Measurements from ENCODE around the gene ARL6IP6.
"Not testable (repeated sequence)": the region's sequence is repeated elsewhere in the genome, so short reads cannot be mapped to it uniquely, and the experiment has no call there.

Gene ARL6IP6

DNA sequence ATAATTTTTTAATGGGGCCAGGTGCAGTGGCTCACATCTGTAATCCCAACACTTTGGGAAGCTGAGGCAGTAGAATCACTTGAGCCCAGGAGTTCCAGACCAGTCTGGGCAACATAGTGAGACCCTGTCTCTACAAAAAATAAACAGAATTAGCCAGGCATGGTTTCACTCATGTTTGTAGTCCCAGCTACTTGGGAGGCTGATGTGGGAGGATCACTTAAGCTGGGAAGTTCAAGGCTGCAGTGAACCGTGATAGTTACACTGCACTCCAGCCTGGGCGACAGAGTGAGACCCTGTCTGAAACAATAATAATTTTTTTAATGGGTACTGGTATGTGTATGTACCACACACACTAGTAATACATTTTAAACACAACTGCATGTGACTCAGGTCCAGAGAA, 2.4 kb downstream of the ARL6IP6 start:
- no peak for DNase-seq

DNA sequence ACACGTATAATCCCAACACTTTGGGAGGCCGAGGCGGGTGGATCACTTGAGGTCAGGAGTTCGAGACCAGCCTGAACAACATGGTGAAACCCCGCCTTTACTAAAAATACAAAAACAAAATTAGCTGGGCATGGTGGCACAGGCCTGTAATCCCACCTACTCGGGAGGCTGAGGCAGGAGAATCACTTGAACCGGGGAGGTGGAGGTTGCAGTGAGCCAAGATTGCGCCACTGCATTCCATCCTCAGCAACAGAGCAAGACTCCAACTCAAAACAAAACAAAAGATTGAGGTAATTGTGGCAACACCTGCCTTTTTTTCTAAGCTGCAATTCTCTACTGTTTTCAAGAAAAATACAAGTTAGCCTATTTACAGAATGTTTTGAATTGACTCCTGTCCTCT, 4.2 kb downstream of the ARL6IP6 start:
- not testable (repeated sequence) for DNase-seq

DNA sequence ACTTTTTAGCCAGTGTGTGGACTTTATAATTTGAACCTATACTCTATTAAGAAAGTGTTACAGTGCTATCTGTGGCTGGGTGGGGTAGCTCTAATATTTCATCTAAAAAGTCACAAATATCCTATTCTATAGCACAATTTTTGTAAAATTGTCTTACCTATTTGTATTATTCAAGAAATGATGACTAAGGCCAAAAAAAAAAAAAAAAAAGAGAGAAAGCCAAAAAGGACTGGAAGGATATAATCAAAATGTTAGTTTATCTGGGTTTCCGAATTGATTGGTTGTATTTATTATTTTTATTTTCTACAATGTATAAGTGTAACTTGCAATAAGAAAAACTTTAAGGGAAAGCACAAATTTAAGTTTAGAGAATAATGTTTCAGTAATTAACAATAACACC, 5.5 kb downstream of the ARL6IP6 start:
- no peak for DNase-seq

DNA sequence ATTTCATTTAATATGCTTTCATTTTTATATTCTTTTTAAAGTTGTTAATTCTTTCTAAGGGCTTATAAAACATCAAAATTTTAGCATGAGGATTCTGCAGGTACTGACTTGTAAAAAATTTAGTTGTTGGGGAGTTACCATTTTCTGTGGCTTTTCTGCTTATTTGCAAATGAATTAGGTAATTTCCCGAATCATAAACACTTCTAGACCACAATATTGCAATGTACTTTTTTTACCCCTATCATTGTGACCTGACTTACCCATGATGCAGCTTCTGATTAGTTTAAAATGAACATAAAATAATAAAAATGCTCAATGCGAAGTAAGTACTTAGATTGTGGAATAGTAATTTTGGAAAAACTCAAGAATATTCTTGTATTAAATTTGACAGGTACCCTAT, 11.4 kb downstream of the ARL6IP6 start:
- DNase-seq, result no peak

DNA sequence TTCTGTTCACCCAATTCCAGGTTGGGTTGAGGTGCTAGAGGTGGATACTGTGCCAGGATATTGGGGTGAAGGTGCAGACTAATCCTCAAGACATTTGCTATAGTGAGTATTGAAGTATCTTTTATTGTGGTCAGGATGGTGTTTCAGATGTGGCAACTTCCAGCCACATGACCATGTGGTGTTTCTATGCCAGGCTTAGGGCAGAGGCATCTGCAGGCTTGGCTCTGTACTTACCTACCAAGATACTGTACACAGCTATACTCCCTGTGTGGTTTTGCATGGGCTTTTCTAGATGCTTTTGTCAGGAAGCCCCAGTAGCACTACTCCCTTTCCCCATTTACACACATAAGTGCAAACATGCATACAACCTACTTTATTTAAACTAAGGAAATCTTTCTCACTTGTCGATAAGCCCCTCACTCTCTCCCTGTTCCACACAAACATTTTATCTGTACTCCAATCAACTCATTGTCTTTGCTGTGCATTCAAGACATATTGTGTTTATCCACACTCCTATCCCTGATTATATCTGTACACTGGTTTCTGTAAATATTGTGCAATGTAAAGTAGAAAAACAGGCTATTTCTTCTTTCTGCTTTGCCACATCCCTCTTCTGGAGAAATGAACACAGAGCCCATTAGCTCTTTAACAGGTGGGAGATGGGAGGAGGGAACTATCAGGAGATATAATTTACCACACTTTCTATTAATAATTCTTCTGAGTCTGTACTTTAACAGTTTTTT, 12.3 kb downstream of the ARL6IP6 start:
- no peak for DNase-seq

DNA sequence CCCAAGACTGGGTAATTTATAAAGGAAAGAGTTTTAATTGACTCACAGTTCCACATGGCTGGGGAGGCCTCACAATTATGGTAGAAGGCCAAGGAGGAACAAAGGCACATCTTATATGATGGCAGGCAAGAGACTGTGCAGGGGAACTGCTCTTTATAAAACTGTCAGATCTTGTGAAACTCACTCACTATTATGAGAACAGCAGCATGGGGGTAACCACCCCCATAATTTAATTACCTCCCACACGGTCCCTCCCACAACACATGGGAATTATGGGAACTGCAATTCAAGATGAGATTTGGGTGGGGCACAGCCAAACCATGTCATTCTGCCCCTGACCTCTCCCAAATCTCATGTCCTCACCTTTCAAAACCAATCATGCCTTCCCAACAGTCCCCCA, 19.1 kb downstream of the ARL6IP6 start:
- not testable (repeated sequence) for DNase-seq

DNA sequence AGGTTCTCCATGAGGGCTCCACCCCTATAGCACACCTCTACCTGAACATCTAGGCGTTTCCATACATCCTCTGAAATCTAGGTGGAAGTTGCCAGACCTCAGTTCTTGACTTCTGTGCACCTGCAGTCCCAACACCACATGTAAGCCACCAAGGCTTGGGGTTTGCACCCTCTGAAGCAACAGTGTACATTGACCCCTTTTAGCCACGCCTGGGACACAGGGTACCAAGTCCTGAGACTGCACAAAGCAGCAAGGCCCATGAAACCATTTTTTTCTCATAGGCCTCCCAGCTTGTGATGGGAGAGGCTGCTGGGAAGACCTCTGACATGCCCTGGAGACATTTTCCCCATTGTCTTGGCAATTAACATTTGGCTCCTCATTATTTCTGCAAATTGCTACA, 20.0 kb downstream of the ARL6IP6 start:
- no peak for DNase-seq

DNA sequence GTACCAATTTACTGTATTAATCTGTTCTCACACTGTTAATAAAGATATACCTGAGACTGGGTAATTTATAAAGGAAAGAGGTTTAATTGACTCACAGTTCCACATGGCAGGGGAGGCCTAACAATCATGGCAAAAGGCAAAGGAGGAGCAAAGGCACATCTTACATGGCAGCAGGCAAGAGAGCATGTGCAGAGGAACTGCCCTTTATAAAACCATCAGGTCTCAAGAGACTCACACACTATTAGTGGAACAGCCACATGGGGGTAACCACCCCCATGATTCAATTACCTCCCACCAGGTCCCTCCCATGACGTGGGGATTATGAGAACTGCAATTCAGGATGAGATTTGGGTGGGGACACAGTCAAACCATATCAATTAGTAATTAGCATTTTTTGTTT, 21.3 kb downstream of the ARL6IP6 start:
- not testable (repeated sequence) for DNase-seq

DNA sequence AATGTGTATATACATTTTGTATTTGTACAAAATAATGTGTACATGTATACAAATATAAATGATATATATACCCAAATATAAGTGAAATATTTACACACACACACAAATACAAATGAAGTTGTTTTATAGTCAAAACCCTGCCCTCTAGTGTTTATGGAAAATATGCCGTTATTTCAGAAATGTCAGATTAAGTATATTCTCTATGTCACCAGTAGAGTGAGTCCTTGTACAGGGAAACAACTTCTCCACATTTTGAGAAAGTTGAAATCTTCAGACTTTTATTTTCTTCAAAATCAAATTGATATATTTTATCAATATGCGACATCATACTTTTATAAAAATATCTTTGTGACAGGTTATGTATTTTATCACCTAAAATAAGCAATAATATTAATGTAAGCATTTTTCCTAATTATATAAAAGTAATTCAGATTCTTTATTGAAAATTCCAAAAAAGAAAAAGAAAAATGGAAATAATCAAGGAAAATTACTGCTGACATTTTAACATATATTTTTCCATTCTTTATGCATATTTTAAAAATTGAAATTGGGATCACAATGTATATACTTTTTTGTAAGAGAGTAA, 22.4 kb downstream of the ARL6IP6 start:
- peak in 1 of 56 donors; percentile 11 for DNase-seq

DNA sequence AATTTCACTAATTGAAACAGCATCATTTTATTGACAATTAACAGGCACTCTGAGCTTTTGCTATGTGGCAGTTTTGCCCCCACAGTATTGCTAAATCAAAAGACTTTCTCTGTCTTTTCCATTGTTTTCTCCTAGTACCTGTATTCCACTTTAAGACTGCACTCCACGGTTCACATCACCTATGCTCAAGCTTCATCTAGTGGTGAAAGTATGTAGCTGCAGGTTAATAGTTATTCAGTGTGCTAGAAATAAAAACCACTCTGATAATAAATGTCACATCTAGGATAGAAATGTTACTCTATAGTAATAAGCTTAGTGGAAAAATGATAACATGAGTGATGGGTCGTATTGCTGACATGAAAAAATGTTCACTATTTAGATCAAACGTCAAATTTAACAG, 24.6 kb downstream of the ARL6IP6 start:
- DNase-seq, result no peak

GRCh38 chr2:152747751-152748150, 29.3 kb downstream of the ARL6IP6 start:
- DNase-seq, result not testable (repeated sequence)

DNA sequence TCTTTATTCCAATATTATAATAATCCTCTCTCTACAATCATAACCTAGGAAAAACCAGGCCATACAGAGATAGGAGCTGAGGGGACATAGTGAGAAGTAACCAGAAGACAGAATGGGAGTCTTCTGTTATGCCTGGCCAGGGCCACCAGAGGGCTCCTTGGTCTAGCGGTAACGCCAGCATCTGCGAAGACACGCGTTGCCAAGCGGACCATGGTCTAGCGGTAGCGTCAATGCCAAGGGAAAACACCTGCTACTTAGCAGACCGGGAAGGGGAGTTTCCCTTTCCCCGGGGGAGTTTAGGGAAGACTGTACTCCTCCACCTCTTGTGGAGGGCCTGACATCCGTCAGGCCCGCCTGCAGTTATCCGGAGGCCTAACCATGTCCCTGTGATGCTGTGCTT, 36.6 kb downstream of the ARL6IP6 start:
- no peak for DNase-seq

DNA sequence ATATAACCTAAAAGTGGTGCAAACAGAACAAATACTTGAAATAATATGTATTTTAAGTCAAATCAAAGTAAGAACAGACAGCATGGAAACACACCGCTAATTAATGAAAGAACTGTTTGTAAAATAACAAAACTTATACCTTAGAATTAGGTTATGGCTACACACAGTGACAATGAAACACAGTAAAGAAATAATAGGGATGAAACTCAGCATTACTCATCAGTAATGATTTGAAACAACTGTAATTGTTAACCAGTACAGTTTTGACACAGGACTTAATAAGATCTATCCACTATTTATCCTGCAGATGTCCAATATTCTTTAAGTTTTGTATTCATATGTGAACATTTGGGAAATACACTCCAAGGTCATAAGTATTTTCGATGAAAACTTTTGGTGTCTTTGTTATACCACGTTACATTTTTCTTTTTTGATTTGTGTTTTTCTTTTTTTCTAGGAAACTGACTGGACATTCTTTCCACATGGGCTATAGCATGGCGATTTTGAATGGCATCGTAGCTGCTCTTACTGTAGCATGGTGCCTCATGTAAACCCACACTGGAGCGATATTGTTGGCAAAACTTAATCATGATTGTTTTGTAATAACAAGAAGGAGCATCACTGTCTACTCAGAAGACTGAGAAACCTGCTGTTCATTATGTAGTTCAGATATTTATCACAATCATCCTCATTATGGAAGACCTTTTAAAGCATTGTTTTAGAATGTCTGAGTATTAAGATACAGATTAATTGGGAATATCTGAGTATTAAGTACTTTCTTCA, 41.1 kb downstream of the ARL6IP6 start:
- no peak for DNase-seq

- no peak for DNase-seq
Measured at GRCh38 chr2:152761214-152761613, 42.8 kb downstream of the ARL6IP6 start.

DNA sequence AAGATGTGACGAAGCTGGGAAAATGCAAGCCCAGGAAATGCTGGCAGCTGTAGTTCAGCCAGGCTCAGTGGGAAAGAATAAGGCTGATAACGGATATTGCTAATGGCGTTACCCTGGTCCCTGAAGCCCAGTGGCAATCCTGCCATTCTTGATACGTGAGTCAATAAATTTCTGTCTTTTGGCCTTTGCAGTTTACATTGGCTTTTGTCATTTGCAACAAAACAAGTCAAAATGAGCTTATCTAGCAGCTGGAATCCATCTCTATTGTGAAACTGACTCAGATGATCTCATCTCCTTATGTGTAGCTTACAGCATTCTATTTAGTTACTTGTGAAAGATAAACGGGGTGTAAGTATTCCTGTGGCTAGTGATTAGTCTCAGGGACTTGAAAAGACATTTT, 43.8 kb downstream of the ARL6IP6 start:
- DNase-seq, result no peak

DNA sequence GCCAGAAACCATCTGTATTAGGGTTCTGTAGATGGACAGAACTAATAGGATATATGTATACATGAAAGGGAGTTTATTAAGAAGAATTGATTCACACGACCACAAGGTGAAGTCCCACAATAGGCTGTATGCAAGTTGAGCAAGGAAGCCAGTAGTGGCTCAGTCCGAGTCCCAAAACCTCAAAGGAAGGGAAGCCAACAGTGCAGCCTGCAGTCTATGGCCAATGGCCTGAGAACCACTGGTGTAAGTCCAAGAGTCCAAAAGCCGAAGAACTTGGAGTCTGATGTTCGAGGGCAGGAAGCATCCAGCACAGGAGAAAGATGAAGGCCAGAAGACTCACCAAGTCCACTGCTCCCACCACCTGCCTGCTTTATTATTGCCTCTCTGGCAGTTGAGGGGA, 44.8 kb downstream of the ARL6IP6 start:
- not testable (repeated sequence) for DNase-seq

DNA sequence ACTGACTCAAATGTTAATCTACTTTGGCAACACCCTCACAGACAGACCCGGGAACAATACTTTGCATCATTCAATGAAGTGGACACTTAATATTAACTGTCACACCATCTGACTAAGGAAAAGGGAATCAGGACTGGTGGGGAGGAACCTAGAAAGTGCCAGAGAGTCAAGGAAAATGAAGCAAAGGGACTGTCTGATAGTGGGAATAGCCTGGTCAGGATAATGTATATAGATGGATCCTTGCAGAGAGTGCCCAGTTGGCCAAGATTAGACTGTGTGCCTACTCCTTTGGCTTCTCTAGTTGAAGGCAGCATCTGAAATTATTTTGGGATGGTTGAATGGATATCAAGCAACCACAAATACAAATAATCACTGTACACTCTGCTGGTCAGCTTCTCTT, 45.2 kb downstream of the ARL6IP6 start:
- DNase-seq, result no peak

DNA sequence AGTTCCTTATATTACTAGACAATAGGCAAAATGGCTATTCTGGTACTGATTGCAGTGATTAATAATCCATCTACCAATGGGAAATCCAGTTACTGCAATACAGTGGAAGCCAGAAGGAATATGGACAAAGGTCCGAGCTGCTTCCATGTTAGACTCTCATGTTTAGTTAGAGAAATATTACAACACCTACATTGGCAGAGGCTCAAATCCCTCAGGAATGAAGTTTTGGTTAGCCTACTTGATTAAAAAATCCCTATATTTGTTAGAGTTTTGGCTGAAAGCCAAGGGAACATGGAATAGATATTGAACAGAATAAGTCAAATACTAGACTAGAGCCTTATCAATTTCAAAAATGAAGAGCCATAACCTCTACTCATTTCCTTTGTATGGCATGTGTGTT, 48.5 kb downstream of the ARL6IP6 start:
- DNase-seq, result no peak

DNA sequence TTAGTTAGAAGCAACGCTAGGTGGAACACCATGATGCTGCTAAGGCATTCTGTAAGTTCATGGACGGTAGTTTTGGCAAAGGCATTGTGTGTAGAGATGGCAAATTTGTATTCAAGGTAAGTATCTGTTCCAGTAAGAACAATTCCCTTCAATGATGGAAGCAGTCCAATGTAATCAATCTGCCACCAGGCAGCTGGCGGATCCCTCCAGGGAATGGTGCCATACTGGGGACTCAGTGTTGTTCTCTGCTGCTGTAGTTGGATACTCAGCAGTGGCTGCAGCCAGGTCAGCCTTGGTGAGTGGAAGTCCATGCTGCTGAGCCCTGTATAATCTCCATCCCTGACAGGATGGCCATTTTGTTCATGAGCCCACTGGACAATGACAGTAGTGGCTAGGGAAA, 62.8 kb downstream of the ARL6IP6 start:
- DNase-seq, result no peak

GRCh38 chr2:152782171-152782570, 63.8 kb downstream of the ARL6IP6 start:
- DNase-seq, result no peak

GRCh38 chr2:152790883-152791282, 72.5 kb downstream of the ARL6IP6 start:
- DNase-seq, result no peak

DNA sequence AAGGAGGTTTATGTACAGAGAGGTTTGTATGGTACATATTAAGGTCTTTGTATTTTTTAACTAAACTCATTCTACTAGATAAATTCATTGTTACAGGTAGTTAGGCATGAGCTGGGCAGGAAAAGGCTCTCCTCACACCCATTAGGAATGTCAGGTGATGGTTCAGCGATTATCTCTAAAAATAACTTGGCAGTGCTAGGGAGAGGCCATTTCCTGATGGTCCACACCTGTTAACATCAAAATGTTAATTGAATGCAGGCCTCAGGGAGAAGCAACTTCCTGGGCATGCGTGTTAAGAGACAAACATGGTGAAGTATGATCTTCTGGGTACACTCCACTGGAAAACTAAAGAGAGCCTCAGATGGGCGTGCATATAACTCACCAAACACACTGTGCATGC, 73.6 kb downstream of the ARL6IP6 start:
- no peak for DNase-seq

DNA sequence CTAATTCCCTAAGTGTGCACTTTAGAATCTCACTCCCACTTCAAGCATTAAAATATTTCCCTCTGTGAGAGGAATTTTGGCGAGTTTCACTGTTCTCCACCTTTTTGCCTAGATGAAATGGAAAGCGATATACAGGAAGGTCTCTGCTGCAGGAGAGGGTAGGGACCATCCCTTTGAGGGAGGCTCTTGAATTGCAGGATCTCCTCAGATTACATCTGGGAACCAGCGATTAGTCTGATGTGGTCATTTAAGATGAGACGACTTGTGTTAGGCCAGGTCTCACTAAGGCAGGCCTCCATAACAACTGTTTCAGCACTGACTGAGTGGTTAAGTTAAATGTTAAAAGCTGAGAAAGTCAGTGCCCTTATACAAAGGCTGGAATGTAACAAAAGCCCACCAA, 74.6 kb downstream of the ARL6IP6 start:
- DNase-seq, result no peak
